ENCODE measurements around the gene UBAC1.
"Not testable (repeated sequence)": the region's sequence is repeated elsewhere in the genome, so short reads cannot be mapped to it uniquely, and the experiment has no call there.

UBAC1 gene

GRCh38 chr9:135943604-135944003, 17.6 kb downstream of the UBAC1 start:
- DNase-seq (ENCODE audit: extremely low read depth in 1 of 2, low read depth in 1 of 2), result not testable (repeated sequence)

GRCh38 chr9:135941288-135941995, 19.7 kb downstream of the UBAC1 start:
- no peak for DNase-seq (ENCODE audit: extremely low read depth in 1 of 2, low read depth in 1 of 2)

DNA sequence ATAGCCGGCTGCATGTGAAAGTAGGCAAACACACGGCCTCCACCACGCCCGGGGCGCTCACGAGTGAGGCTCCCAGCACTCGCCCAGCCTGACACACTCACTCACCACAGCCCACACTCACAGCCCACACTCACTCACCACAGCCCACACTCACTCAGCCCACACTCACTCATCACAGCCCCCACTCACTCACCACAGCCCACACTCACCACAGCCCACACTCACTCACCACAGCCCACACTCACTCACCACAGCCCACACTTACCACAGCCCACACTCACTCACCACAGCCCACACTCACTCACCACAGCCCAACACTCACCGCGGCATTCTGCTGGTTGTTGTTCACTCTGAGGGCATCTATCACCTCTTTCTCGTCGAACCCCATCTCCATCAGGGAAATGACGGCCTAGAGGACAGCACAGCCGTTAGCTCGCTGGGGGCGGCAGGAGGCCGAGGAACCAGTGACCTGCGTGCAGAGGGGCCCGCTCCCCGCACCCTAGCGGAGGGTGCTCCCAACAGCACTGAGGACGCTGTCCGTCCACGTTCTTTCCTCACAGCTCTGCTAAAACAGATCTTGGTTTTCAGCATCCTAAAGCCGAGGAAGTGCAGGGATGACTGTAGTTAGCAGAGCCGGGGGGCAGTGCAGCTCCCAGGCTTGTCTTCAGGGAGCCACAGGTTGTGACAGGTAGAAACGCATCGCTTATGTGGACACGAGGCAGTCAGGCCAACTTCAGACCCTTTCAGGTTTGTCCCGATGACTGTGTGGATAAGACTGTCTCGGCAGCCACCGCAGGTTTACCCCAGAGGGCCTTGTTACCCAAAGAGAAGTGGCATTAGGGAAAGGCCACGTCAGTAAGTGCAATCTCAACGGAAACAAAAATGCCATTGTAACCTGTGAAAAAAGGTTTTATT, 21.6 kb downstream of the UBAC1 start:
- DNase-seq (ENCODE audit: extremely low read depth in 1 of 2, low read depth in 1 of 2), result peak in 1 of 2 donors; percentile 15

- DNase-seq (ENCODE audit: extremely low read depth in 1 of 2, low read depth in 1 of 2), result no peak
These were observed 23.4 kb downstream of the UBAC1 start for GRCh38 chr9:135937521-135938489.

- DNase-seq (ENCODE audit: extremely low read depth in 1 of 2, low read depth in 1 of 2), result no peak
These were observed 28.1 kb downstream of the UBAC1 start for GRCh38 chr9:135933114-135933513.

DNA sequence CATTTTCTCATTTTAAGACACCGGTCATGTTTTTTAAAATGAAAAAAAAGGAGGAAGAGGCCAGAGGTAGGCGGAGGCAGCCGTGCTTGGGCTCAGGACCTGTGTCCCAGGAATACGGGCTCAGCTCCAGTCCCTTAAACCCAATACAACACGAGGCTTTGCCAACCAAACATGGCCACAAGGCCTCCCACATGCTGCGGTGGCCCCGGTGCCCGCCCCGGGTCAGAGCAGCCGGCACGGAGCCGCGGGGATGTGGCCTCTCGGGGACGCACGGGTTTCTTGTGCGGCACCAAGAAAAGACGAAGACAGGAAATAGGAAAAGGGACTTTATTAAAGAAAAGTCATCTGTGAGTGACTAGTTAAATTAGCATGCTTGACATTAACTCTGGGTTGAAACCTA, 28.5 kb downstream of the UBAC1 start:
- no peak for DNase-seq (ENCODE audit: extremely low read depth in 1 of 2, low read depth in 1 of 2)

DNA sequence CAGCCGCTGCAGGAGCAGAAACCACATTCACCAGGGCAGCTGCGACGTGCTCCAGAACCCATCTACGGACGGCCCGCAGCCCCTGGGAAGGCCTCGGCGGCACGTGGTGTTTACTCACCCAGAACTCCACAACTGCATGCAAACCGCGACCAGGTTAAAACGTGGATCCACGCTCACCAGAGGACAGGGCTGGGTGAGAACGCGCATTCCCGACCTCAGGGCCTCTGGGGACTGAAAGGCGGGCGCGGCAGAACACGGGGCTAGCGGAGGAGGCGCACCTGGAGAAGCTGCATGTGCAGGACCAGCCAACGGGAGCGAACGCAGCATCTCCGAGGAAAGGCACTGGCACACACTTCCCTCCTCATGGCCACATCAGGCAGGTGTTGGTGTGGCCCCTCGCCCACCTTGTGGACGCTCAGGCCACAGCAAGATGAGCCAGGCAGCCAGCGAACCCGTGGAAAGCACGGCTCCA, 29.8 kb downstream of the UBAC1 start:
- DNase-seq (ENCODE audit: extremely low read depth in 1 of 2, low read depth in 1 of 2), result no peak

- no peak for DNase-seq (ENCODE audit: extremely low read depth in 1 of 2, low read depth in 1 of 2)
These were observed 30.5 kb downstream of the UBAC1 start for GRCh38 chr9:135930446-135931345.

GRCh38 chr9:135929656-135930445, 31.3 kb downstream of the UBAC1 start:
- DNase-seq (ENCODE audit: extremely low read depth in 1 of 2, low read depth in 1 of 2), result no peak

GRCh38 chr9:135928731-135929655, 32.2 kb downstream of the UBAC1 start:
- no peak for DNase-seq (ENCODE audit: extremely low read depth in 1 of 2, low read depth in 1 of 2)

DNA sequence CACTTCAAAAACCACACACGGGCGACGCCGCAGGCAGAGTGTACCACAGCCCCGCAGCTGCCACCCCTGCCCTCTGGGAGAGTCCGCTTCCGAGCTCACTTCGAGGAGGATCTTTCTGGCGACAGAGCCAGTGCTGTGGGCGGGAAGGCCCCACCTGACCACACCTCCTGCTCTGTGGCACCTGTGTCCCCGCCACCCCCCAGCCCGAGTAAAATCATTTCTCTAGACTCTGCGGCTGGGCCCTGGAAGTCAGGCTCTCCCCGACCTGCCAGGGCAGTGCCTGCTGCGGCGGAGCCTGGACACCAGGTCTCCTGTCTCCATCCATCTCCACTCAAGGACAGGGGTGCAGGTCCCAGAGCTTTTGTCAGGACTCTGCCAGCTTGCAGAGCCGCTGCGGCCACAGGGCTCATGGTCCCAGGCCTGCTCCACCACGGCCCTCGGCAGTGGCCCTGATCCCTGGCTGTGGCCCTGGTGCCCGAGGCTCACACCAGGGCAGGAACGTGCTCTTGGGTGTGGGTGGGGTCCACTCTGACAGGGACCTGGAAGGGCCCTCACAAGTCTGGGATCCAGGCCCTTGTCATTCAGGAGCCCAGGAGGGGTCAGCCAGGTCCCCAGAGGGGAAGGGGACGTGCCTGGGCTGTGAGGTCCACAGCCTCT, 33.0 kb downstream of the UBAC1 start:
- DNase-seq (ENCODE audit: extremely low read depth in 1 of 2, low read depth in 1 of 2), result no peak

DNA sequence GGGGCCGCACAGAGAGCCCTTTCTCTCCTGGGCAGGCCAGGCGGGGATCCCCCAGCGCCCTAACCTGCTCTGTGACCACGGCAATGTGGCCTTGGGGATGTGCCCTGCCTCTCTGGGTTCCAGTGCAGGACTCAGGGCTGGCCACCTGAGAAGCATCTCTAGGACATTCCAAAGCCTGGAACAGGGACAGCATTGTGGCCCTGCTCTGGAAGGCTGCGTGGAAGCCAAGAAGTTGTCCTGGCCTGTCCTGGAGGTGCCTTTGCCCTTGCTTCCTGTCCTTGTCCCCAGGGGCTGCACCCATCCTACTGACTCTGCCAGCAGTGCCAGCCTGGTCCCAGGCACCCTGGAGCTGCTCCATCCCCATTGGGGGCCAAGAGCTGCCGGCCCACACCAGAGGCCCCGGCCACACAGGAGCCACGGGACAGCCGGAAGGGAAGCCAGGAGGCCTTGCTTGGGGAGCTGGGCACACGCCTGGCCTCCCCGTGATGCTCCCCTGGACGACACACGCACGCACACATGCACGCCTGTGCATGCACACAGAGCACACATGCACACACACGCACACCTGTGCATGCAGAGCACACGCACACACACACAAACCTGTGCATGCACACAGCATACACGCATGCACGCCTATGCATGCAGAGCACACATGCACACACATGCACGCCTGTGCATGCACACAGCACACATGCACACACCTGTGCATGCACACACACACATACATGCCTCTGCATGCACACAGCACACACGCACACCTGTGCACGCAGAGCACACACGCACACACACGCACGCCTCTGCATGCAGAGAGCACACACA, 33.8 kb downstream of the UBAC1 start:
- no peak for DNase-seq (ENCODE audit: extremely low read depth in 1 of 2, low read depth in 1 of 2)

DNA sequence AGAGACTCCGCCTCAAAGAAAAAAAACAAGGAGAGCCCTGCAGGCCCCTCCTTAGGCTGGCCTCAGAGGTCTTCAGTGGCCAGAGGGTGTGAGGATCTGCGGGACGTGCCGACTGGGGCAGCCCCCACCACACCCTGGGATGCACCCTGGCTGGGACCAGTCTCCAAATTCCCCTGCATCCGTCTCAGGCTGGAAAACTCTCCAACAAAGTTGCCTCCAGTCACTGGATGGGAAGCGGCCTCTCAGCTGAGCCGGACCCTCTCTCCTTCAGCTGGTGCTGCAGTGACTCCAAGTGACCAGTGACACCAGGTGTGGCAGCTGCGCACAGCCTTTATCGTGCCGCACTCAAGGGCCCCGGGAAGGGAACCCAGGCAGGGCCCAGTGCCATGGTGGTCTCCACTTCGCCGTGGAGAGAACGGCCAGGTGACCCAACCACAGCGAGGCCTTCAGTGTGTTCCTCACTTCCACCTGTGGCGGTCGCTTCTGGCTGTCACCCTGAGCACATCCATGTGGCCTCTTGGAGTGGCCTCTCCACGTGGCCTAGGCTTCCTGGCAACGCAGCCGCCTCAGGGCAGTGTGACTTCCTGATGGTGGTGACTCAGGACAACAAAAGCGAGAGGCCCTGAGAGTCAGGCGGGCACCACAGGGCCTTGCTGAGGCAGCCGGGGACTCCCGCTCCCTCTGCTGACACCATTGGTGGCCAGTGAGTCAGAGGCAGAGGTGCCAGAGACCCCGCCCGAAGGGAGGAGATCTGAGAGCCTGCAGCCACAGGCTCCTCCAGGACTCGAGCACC, 34.6 kb downstream of the UBAC1 start:
- DNase-seq (ENCODE audit: extremely low read depth in 1 of 2, low read depth in 1 of 2), result peak in 1 of 2 donors; percentile 14

GRCh38 chr9:135925496-135926133, 35.6 kb downstream of the UBAC1 start:
- no peak for DNase-seq (ENCODE audit: extremely low read depth in 1 of 2, low read depth in 1 of 2)

DNA sequence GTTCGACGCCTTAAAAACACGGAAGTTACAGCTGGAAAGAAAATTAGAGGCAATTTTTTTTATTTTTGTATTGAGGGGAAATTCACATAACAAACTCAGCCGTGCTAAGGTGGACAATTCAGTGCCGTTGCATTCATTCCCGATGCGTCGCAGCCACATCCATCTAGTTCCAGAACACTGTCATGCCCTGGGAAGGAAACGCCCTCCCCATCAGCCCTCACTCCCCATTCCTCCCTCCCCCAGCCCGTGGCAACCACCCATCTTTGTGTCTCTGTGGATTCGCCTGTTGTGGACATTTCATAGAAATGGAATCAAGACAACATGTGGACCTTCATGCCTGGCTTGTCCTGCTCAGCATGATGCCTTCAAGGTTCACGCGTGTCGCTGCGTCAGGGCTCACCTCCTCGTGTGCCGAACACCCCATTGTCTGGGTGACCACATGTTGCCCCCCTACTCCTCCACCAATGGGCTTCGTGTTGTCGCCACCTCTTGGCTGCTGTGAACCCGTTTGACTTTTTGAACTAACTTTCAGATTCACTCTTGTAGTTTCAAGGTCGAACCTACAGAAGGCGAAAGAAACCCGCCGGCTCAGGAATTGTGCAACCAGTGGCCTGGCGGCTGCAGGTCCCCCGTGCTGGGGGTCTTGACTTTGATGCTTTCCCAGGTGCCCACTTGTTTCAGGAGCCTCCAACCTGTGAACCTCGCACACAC, 36.4 kb downstream of the UBAC1 start:
- no peak for DNase-seq (ENCODE audit: extremely low read depth in 1 of 2, low read depth in 1 of 2)
